Measurements from ENCODE around the gene PROB1.
"Not testable (repeated sequence)": the region's sequence is repeated elsewhere in the genome, so short reads cannot be mapped to it uniquely, and the experiment has no call there.

The PROB1 gene

GRCh38 chr5:139410993-139411828 is 16.3 kb upstream of the PROB1 start:
- no peak for DNase-seq

GRCh38 chr5:139410121-139410992 is 15.5 kb upstream of the PROB1 start:
- no peak for DNase-seq

GRCh38 chr5:139409116-139409515 is 14.2 kb upstream of the PROB1 start:
- not testable (repeated sequence) for DNase-seq

- DNase-seq, result no peak
These were observed 13.3 kb upstream of the PROB1 start for GRCh38 chr5:139408191-139408590.

DNA sequence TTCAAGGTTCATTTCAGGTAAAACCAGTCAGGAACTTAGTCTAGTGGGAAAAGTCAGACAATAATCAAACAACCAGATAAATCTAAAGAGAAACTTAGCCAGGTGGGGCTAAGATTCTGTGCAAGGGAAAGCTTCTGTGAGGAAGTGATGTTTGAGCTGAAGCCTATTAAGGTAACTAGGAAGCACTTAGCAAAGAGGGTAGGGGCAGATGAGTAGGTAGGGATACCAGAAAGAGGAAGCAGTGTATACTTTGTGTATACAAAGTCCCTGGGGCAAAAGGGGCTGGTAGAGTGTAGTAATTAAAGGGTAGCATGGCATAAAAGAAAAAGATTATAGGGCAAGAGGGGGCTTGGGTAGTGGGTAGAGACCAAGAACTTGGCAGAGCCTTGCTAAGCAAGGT is 12.6 kb upstream of the PROB1 start:
- DNase-seq, result no peak

GRCh38 chr5:139406963-139407362 is 12.1 kb upstream of the PROB1 start:
- no peak for DNase-seq

DNA sequence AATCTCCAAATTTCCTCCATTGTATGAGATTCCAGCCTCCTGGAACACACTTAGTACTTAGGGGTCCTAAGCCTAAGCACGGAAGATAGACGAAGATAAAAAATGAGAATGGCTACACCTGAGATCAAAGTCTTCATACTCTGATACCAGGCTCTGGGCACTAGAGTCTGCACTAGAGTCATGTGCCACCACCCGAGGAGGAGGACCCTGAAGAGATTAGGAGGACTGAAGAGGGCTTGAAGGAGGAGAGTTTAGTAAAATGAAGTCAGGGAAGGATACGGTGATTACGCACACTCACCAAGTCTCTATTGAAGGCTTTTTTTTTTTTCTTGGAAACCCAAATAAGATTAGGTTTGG is 9.6 kb upstream of the PROB1 start:
- DNase-seq, result no peak

GRCh38 chr5:139403787-139404483 is 9.0 kb upstream of the PROB1 start, which contains the start of gene SPATA24:
TSS of gene SPATA24 (minus strand) at chr5:139404089. CDS start at chr5:139404060, 29 bp downstream.
- DNase-seq, result peak; percentile 98

DNA sequence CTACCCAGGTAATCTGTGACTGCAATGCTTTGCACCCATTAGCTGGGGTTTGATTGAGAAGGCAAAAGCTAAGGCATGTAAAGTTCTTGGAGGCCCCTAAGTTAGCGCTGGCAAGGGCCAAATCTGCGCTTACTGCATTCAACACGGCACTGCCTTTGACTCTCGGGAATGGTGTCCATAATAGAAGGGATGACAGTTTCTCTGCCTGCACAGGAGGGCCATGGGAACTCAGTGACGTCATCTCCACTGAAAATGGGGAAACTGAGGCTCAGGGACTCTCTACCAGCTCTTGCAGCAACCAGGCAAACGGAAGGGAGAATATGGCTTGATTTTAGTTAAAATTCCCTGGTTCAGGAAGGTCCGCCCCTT is 8.5 kb upstream of the PROB1 start:
- DNase-seq, result no peak

GRCh38 chr5:139402561-139403158 is 7.8 kb upstream of the PROB1 start:
- DNase-seq, result peak; percentile 32

GRCh38 chr5:139401546-139401945 is 6.6 kb upstream of the PROB1 start:
- no peak for DNase-seq

- no peak for DNase-seq
These were observed 4.7 kb upstream of the PROB1 start for GRCh38 chr5:139399501-139400121.

DNA sequence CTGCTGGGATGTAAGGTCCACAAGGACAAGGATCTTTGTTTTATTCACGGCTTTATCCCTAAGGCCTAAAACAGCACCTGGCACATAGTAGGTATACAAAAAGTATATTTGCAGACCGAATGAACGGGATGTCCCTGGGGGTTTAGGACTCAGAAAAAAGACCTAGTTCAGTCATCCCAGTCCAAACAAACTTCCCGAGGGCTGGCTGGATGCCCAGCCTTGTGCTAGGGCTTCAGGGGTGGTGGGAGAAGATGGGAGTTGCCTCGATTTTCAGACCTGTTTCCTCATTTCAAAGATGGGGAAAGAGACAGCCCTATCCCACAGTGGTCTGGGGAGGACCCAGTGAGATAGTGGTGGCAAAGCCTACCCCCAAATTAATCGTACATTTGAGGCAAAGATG is 3.0 kb upstream of the PROB1 start:
- DNase-seq, result no peak

DNA sequence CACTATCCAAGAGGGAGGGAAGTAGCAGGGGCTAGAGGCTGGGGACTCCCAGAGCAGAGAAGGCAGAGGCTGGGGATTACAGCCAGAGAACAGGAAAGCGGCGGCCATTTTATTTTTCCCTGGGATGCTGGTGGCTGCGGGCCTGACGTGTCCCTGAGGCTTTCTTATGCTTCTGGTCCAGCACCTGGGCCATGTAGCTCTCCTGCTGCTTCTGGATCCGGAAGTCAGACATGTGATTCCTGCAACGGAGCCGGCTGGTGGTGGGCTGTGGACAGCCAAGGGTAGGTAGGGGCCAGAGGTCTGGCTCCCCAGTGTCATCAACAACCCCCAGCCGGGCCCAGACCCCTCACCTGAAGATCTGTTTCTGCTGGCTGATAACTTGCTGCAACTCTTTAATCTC is 1.8 kb upstream of the PROB1 start:
- no peak for DNase-seq

- DNase-seq, result no peak
These were observed 1.1 kb upstream of the PROB1 start for GRCh38 chr5:139395844-139396640.

- DNase-seq, result peak; percentile 57
These were observed 716 bp downstream of the PROB1 start for GRCh38 chr5:139394123-139394653.

- no peak for DNase-seq
These were observed 1.3 kb downstream of the PROB1 start for GRCh38 chr5:139393497-139394122.

GRCh38 chr5:139392678-139393496 is 2.0 kb downstream of the PROB1 start:
- peak; percentile 78 for DNase-seq

DNA sequence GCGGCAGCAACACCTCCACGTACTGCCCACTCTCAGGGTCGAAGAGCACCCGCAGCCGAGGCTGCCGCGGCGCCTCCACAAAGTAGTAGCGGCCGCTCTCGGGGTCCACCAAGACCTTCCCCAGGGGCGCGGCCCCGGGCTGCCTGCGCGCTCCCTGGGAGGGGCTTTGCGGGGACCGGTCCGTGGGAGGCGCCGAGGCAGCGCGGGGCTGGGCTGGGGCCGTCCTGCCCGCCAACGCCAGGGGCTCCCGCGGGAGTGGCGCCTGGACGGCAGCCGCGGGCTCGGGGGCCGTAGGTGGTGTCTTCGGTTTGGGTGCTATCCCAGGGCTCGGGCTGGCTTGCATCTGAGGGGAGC is 2.6 kb downstream of the PROB1 start:
- no peak for DNase-seq

Measured in stimulated activated CD4-positive, alpha-beta T cell treated with anti-CD3 and anti-CD28 coated beads, Interleukin-4, amount 100 ng/mL, for 24 hours (primary cell).